Stimulated activated CD8-positive, alpha-beta memory T cell treated with anti-CD3 and anti-CD28 coated beads, Interleukin-15, amount 100 ng/mL, for 1 hour (primary cell): Measurements from ENCODE around the gene ARGFX.
"Not testable (repeated sequence)": the region's sequence is repeated elsewhere in the genome, so short reads cannot be mapped to it uniquely, and the experiment has no call there.

Experiments
- DNase-seq: peaks from one replicate; pipeline ENCODE4 v3.0.0-alpha.2; 2020; ENCODE audit warnings: low read depth

ARGFX gene

DNA sequence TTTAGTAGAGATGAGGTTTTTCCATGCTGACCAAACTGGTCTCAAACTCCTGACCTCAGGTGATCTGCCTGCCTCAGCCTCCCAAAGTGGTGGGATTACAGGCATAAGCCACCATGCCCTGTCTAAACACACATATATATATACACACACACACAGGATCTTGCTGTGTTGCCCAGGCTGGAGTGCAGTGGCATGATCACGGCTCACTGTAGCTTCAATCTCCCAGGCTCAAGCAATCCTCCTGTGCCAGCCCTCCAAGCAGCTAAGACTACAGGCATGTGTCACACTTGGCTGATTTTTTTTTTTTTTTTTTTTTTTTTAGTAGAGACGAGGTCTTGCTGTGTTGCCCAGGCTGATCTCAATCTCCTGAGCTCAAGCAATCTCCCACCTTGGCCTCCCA is 32.2 kb downstream of the ARGFX start:
- not testable (repeated sequence) for DNase-seq

DNA sequence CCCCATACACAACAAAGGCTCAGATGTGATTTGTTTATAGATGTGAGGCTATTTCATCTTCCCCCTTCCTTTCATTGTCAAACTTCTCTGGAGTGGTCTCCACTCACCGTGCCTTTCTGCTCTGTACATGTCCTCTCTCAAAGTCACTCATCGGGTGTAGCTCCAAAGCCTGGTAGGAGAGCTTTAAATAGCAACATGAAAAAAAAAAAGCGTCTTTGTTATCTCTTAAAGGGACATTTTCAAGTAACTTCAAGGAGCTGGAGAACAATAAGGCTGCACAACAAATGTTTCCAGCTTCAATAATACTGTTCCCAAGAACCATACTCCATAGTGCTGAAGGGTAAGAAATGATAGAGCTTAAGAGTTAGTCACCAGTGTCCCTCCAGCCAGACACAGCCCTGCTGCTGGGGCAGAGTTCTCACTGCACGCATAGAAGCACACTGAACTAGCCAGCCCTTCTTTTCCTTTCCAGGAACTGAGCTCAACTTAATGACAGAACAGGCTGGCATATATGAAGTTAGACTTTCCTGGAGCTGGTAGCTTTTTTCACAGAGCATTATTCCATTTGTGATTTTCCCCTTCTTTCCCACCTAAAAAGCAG is 33.6 kb downstream of the ARGFX start:
- DNase-seq = no peak

DNA sequence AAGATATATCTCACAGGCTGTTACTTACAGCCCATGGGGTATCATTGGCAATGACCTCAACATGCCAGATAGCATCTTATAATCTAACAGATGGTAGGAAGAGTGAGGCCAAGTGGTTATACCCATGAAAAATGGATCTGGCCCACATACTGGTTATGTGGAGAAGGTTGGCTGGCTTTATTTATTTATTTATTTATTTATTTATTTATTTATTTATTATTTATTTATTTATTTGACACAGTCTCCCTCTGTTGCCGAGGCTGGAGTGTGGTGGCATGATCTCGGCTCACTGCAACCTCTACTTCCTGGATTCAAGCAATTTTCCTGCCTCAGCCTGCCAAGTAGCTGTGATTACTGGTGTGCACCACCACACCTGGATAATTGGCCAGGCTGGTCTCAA is 37.0 kb downstream of the ARGFX start:
- DNase-seq = no peak

DNA sequence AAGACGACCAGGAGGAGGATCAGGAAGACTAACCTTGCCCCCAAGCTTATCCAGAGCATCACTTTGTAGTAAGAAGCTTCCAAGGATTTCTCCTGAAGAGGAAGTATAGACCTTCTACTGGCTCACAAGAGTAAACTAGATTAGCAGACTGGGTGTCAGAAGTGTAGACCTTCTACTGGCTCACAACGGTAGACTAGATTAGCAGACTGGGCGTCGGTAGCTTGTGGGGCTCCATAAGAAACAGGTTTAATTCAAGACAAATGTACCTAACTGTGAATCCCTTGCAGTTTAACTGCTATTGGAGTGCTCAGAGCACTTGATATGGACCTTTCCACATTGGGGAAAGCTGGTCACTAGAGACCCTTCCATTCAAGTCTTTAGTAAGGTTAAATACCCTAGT is 38.4 kb downstream of the ARGFX start:
- DNase-seq = no peak
